DOHH2 (cell line): Measurements from ENCODE around the gene SLC29A4.
"Not testable (repeated sequence)": the region's sequence is repeated elsewhere in the genome, so short reads cannot be mapped to it uniquely, and the experiment has no call there.

Source experiments
- EZH2phosphoT487 ChIP-seq: fragments of 200-600 bp; sonication (generic); IDR thresholded peaks from 2 replicates; pipeline ENCODE4 v1.6.1; 2017; ENCODE audit warnings: borderline replicate concordance, mild to moderate bottlenecking, antibody characterized with exemption, low read length, moderate library complexity, mixed read lengths
- TF ChIP-seq, protein P1 (sequence below): fragments of 200-600 bp; sonication (generic); IDR thresholded peaks from one replicate; pipeline ENCODE4 v1.5.1; 2014; ENCODE audit warnings: antibody characterized with exemption, mild to moderate bottlenecking, low read depth, low read length; ENCODE audit not compliant: poor library complexity, severe bottlenecking

GRCh38 chr7:5323800-5324781 is 41.3 kb downstream of the SLC29A4 start:
- TF ChIP-seq, protein P1, sequence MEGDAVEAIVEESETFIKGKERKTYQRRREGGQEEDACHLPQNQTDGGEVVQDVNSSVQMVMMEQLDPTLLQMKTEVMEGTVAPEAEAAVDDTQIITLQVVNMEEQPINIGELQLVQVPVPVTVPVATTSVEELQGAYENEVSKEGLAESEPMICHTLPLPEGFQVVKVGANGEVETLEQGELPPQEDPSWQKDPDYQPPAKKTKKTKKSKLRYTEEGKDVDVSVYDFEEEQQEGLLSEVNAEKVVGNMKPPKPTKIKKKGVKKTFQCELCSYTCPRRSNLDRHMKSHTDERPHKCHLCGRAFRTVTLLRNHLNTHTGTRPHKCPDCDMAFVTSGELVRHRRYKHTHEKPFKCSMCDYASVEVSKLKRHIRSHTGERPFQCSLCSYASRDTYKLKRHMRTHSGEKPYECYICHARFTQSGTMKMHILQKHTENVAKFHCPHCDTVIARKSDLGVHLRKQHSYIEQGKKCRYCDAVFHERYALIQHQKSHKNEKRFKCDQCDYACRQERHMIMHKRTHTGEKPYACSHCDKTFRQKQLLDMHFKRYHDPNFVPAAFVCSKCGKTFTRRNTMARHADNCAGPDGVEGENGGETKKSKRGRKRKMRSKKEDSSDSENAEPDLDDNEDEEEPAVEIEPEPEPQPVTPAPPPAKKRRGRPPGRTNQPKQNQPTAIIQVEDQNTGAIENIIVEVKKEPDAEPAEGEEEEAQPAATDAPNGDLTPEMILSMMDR: not testable (repeated sequence)
- not testable (repeated sequence) for TF ChIP-seq EZH2phosphoT487
